NCI-H1048 (cell line): ENCODE data around the gene ACP6.
"Not testable (repeated sequence)": the region's sequence is repeated elsewhere in the genome, so short reads cannot be mapped to it uniquely, and the experiment has no call there.

Source experiments
- DNase-seq: peaks from one replicate; lab custom pipeline; 2025; lab: John Stamatoyannopoulos, UW

ACP6 gene

DNA sequence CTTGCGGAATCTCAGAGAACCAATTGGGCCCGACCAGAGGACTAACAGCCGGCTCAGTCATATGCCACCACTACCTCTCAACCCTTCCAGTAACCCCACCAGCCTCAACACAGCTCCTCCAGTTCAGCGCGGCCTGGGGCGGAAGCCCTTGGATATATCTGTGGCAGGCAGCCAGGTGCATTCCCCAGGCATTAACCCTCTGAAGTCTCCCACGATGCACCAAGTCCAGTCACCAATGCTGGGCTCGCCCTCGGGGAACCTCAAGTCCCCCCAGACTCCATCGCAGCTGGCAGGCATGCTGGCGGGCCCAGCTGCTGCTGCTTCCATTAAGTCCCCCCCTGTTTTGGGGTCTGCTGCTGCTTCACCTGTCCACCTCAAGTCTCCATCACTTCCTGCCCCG is 49.8 kb downstream of the ACP6 start:
- DNase-seq, result no peak

DNA sequence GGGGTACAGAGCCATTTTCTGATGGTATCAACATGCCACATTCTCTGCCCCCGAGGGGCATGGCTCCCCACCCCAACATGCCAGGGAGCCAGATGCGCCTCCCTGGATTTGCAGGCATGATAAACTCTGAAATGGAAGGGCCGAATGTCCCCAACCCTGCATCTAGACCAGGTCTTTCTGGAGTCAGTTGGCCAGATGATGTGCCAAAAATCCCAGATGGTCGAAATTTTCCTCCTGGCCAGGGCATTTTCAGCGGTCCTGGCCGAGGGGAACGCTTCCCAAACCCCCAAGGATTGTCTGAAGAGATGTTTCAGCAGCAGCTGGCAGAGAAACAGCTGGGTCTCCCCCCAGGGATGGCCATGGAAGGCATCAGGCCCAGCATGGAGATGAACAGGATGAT is 50.6 kb downstream of the ACP6 start:
- no peak for DNase-seq

DNA sequence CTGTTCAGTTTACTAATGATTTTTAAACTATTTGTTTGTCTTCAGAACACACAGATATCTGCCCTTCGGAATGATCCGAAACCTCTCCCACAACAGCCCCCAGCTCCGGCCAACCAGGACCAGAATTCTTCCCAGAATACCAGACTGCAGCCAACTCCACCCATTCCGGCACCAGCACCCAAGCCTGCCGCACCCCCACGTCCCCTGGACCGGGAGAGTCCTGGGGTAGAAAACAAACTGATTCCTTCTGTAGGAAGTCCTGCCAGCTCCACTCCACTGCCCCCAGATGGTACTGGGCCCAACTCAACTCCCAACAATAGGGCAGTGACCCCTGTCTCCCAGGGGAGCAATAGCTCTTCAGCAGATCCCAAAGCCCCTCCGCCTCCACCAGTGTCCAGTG is 51.6 kb downstream of the ACP6 start:
- no peak for DNase-seq

DNA sequence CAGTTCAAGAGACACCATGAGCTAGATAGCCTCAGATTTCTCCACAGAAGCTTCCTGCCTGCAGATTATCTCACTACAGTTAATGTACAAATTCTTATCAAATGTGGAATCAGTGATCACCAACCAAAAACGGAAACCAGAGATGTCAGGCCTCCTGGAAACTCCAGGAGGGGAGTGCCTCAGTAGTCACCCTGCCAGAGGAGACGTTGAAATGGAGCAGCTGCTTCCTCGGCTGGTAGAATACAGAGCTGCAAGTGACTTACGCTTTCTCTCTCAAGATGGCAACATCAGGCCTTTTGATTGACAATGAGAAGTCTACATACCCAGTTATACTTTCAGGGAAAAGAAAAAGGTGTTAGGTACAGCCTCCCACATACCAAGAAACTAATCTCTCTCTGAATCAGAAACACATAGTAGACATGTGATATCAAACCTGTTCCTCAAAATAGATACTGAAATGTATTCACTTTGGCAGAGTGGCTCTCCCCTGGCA is 52.2 kb downstream of the ACP6 start:
- DNase-seq, result no peak

DNA sequence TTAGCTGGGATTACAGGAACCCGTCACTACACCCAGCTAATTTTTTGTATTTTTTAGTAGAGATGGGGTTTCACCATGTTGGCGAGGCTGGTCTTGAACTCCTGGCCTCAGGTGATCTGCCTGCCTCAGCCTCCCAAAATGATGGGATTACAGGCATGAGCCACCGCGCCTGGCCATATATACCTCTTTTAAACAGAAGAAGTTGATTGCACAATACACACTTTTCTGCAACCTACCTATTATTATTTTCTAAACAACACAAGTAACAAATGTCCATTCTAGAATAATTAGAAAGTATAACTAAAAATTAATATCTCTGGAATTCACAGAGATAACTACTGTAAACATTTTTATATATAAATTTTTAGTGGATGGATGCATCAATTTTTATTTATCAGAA is 55.4 kb downstream of the ACP6 start:
- not testable (repeated sequence) for DNase-seq

DNA sequence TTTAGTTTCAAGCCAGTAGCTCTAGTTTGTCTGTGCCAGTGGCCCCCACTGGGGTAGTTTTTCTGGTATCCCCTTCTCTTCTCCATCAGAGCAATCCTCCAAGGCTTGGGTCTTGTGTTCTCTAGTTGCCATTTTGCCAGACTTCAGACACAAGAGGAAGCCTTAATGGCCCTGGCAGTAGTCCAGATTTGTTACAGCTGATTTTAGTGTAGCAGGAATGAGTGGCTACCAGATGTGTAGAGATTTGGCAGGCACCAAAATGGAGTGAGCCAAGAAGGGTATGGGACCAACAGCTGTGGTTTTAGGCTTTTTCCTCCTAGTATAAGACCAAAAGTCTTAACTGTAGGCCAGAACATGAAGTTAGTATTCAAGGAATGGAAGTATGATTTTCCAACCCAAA is 56.8 kb downstream of the ACP6 start:
- no peak for DNase-seq

DNA sequence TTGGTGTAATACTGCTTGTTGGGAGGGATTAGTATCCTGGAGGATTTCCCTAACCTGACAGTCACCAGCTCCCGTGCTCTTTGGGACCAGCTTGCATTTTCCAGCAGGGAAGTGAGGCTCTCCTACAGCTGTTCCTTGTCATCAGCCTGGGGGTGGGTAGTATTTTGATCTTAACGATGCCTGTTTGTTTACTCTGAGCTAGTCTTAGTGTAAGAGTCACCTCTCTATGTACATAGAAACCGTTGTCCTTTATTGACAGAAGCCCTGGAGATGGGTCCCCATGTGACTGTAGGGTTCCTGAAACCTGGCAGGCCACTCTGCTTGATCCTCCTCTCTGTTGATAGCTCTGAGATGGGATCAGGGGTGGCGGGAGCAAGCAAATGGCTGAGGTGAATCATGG is 58.0 kb downstream of the ACP6 start:
- no peak for DNase-seq

DNA sequence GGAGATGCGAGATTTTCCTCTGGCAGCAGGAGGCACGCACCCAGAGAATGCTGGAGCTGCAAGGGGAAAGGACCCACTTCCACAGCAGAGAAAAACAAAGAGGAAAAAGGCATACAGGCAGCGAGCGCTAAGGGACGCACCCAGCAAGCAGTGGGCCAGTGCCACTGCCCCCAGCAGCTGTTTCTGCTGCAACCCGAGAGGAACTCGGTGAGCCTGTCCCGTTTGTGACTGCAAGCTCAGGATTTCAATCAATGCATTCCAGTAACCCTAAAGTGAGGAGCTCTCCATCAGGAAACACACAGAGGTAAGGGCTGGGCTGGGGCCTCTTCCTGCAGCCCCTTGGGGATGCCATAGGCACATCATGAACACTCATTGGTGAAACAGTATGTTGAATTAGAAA is 58.7 kb downstream of the ACP6 start:
- no peak for DNase-seq

DNA sequence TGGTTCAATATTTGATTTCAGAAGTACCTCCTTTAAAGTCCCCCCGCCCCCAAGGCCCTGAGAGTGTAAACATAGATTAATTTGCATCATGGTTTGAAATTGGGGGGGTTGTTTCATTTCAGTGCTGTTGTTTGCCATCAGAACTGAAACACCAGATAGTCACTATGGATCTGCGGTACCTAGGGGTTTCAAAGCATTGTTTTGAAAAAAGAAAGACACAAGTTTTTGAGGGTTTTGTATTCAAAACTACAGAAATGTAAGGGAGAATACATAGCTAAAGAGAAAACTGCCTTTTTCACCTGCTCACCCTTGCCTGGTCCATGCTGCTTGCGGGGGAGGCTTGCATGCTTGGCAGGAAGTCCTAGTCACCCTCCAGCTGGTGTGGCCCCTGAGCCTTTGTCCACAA is 59.3 kb downstream of the ACP6 start:
- DNase-seq, result no peak

DNA sequence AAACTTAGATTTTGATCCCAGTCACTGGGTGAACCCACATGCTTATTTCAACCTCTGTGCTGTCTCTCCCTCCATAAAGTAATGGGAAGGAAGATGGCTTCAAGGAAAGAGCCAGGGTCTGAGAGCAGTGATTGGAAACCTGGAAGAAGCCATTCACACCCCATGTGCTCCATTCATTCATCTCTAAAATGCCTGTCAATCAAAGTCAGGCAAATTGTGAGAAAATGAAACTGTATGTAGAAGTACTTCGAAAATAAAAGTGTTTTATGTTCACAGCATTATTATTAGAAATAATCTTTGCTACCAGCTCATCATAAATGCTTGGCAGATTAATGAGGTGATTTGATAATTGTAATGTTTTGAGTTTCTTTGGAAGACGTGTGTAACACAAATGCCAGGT is 61.0 kb downstream of the ACP6 start:
- no peak for DNase-seq

DNA sequence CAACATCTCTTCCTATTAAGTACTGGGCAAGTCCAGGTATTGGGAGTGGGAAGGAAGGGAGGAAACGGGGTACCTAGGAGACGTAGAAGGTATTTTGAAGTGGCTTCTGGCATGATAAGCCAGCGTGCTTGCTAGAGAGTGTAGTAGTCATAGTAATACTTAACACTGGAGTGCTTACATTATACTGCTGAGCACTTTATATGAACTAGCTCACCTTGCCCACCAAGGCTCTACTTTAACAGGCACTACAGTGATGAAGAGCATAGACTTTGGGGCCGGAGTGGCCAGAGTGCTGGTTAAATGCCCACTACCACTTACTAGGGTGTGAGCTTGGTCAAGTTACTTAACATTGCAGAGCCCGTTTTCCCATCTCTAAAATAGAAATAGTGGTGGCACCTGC is 61.7 kb downstream of the ACP6 start:
- DNase-seq, result no peak

DNA sequence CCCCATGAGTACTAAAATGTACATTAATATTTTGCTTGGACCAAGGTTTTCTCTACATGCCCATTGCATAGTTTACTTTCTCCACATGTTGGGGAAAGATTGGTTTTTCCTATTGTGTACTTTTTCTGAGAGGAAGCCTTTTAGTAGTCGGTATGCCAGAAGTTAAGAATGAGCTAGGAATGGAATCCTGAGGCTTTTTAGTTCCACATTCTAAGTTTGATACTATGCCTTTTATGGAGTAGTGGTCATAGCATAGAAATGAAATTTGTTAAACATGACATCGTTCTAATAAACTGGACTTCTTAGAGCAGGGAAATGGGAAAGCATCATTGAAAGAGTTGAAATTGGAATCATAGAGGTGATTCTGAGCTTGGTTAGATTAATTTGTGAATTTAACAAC is 64.7 kb downstream of the ACP6 start:
- DNase-seq, result no peak

DNA sequence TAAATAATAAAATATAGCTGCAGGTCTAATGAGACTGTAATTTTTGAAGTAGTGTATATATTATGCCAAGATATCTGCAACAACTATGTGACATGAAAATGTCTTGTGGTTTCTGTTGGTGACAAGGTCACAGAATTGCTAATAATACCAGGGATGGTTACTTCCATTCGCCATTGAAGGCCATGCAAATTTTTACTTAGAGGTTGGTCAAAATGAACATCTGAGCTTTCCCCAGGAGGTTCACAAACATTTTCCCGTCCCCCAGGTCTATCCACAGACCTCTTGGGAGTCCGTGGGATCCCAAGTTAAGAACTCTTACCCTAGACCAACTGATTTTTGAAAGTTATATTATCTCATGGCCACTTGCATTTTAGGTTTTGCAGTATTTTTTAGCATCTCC is 66.3 kb downstream of the ACP6 start:
- no peak for DNase-seq

DNA sequence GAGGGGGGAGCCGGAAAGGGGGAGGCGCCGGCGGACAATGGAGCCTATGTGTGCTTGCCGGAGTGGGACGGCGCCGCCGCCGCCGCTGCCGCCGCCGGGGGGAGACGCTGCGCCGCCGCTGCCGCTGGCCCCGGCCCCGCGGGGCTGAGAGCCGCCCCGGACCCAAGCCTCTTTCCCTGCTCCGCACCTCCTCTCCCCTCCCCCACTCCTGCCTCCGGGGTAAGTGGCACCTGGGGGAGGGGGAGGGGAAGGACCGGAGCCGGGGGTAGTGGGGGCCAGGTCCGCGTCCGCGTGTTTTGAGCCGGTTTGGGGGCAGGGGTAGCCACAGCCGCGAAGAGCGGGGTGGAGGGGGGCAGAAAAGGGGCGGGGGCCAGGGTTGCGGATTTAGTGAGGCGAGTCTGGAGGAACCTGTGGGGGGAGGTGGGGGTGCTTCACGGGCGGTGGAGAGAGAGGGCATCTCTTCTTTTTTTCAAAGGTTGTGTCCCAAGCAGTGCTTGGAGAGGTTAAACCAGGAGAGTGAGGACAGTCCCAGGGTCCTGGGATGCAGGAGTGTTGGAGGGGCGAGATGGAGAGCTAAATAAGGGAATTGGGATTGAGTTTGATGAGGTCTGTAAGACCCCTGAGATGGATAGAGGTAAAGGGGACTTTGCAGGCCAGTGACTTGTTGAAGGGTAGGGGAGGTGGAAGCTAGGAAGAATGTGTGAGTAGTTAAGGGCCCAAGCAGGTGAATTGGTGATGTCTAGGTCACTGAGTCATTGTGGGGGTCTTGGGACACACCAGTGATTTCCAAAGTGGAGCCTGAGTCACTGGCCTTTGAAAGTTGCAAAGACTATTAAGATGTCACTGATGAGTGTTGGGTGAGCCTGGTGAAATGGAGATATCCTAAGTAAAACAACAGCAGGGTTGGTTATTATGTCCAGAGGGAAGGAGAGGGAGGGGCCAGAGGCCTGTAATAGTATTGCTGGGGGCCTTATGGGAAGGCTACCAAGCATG is 69.9 kb downstream of the ACP6 start:
- no peak for DNase-seq

DNA sequence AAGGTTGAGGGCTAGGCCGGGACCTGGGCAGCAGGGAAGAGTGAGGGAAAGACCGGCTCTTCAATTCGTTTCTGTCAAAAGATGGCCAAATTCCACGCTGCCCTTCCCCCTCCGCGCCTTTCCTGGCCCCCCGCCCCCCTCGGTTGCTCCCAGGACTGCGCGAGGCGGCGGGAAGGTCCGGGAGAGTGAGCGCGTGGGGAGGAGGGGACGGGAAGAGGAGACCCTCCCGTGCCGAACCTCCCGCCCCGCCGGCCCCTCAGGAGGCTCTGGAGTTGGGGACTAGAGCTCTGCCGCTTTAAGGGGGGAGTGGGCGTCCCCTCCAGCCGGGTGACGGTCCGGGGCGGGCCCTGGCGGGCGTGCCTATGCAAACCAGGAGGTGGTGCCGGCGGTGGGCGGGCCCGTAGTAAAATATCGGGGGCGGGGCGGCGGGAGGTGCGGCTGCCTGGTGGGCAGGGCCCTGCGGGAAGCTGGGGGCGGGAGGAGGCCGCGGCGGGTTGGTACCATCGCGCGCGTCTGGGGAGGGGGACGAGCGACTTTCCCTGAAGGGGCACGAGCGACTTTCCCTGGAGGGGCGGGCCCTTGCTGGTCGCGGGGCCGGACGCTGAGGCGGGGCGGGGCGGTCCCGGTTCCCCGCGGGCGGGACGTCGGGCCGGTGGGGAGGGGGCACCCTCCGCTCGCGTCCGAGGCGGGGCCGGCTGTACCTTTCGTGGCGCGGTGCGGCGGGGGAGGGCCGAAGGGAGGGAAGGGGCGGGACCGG is 70.8 kb downstream of the ACP6 start:
- DNase-seq, result peak; percentile 96

DNA sequence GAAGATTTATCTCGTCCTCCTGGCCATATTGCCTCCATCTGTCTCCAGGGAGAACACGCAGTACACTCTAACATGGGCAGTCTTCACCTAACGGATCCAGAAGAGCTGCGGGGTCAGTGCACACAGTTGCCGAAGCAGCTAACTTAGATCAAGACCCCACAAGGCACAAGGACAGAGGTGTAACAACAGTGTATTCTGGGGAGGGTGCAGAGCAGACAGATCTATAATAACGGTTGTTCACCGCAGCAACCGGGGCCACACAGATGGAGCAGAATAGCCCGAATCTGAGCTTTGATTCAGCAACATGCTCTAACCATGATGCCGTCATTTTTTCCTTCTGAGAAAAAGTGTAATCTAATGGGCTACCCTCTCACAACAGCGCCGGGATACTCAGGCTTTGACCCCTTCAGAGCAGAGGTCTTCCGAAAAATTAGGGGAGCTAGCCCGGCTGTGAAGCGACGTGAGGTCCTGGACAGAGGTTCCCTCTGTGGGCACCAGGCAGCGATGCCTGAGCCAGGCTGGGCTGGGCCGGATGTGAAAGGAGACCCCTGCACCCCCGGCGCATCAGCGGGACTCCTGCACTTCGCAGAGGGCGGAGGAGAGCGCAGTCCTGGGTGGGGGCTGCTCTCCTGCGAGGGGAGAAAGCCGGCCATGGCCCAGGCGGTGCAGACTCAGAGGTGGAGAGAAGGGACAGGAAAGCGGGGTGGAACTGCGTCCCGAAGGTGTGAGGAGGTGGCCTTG is 71.5 kb downstream of the ACP6 start:
- no peak for DNase-seq

DNA sequence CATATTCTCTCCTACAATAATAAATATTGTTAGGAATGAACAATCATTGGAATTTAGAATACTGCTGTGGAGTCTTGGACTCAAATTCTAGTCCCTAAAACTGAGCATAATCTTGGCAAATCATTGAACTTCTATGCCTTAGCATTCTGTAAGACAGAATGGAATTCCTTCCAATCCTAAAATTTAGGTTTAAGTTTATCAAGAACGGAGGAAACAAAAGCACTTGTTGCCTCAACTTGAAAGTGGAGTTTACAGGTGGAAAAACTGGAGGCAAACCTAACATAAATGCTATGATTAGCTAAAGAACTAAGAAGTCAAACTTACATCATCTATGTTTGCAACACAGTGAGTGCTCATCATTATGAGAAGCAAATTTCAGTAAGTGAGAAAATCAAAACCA is 73.3 kb downstream of the ACP6 start:
- no peak for DNase-seq
